Epithelial cell of esophagus (primary cell): ENCODE data around the gene OOSP1.
A peak's percentile ranks its signal among the peaks of the same experiment; 100 is the strongest.

Source experiments
- DNase-seq: peaks from one replicate; pipeline ENCODE4 v3.0.0; 2010; ENCODE audit warnings: low read depth
- H3K4me3 ChIP-seq: 2 replicates; pipeline ENCODE4 v1.5.1; 2011; ENCODE audit warnings: mild to moderate bottlenecking, low read length, control low read depth
- CTCF ChIP-seq: IDR thresholded peaks from 2 replicates; pipeline ENCODE4 v1.5.1; 2011; ENCODE audit warnings: low read depth, mild to moderate bottlenecking, low read length, control low read depth, inconsistent platforms; ENCODE audit not compliant: insufficient read depth; ENCODE audit errors: missing control alignments

OOSP1 gene

GRCh38 chr11:59939482-59939881 is 1.2 kb downstream of the OOSP1 start:
- no peak overlapping the region for H3K4me3 ChIP-seq
- no peak for TF ChIP-seq CTCF
- no peak for DNase-seq

- no peak overlapping the region for H3K4me3 ChIP-seq
- no peak for DNase-seq
- no peak for TF ChIP-seq CTCF
These were observed 2.9 kb downstream of the OOSP1 start for GRCh38 chr11:59941091-59941490.

GRCh38 chr11:59943997-59944714 is 5.9 kb downstream of the OOSP1 start:
- no peak for DNase-seq

GRCh38 chr11:59944720-59945119 is 6.5 kb downstream of the OOSP1 start:
- H3K4me3 ChIP-seq = no peak overlapping the region
- no peak for DNase-seq
- no peak for TF ChIP-seq CTCF

More at GRCh38 chr11:59943997-59944714, 5.9 kb downstream of the OOSP1 start:
- no peak for TF ChIP-seq CTCF
- H3K4me3 ChIP-seq = no peak overlapping the region

GRCh38 chr11:59953463-59954218 is 15.4 kb downstream of the OOSP1 start:
- peak; percentile 47 for DNase-seq
- no peak overlapping the region for H3K4me3 ChIP-seq
- no peak for TF ChIP-seq CTCF

GRCh38 chr11:59954219-59954847 is 16.1 kb downstream of the OOSP1 start:
- H3K4me3 ChIP-seq = no peak overlapping the region
- no peak for DNase-seq
- no peak for TF ChIP-seq CTCF

GRCh38 chr11:59957094-59957493 is 18.9 kb downstream of the OOSP1 start:
- H3K4me3 ChIP-seq = no peak overlapping the region
- peak; percentile 45 for DNase-seq
- no peak for TF ChIP-seq CTCF
